ENCODE data around the gene MYG1.

DNA sequence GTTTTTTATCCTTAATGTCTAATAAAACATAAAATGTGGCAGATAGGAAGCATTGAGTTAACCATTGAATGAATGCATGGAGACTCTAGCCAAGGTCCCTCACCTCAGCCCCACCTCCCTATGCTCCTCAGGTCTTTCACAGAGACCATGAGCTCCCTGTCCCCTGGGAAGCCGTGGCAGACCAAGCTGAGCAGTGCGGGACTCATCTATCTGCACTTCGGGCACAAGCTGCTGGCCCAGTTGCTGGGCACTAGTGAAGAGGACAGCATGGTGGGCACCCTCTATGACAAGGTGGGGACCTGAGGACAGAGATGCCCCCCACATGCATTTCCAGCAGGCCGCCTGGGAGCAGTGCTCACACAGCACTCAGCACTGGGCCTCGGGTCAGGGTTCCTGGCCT is 3.4 kb downstream of the MYG1 start:
- TF ChIP-seq, protein P1, sequence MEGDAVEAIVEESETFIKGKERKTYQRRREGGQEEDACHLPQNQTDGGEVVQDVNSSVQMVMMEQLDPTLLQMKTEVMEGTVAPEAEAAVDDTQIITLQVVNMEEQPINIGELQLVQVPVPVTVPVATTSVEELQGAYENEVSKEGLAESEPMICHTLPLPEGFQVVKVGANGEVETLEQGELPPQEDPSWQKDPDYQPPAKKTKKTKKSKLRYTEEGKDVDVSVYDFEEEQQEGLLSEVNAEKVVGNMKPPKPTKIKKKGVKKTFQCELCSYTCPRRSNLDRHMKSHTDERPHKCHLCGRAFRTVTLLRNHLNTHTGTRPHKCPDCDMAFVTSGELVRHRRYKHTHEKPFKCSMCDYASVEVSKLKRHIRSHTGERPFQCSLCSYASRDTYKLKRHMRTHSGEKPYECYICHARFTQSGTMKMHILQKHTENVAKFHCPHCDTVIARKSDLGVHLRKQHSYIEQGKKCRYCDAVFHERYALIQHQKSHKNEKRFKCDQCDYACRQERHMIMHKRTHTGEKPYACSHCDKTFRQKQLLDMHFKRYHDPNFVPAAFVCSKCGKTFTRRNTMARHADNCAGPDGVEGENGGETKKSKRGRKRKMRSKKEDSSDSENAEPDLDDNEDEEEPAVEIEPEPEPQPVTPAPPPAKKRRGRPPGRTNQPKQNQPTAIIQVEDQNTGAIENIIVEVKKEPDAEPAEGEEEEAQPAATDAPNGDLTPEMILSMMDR (conservative IDR thresholded peaks at IDR 0.05; ENCODE audit: low read depth, low read length) = no peak
- no peak for TF ChIP-seq EZH2 (IDR thresholded peaks at IDR 0.05; ENCODE audit: low read length, unreplicated experiment)

Data from PC-3 (cell line).